Ascending aorta (tissue), 2 donors: ENCODE measurements around the gene CDRT4. TPM values are rescaled to one million over a fixed set of nuclear protein-coding genes. Genes with fewer than 3 reads are reported as not detected.

Experiments
- DNase-seq, 2 donors: peaks; one replicate each; pipeline ENCODE4 v3.0.0-alpha.2; 2019; ENCODE audit warnings: low spot score in 2 of 2
- H3K27ac ChIP-seq, 2 donors: fragments of 200-600 bp; sonication (generic); one replicate each; pipeline ENCODE4 v1.5.1; 2016 to 2017; ENCODE audit warnings: mild to moderate bottlenecking in 1 of 2
- H3K27me3 ChIP-seq: fragments of 200-600 bp; sonication (generic); one replicate; pipeline ENCODE4 v1.5.1; 2017
- H3K36me3 ChIP-seq, 2 donors: fragments of 200-600 bp; sonication (generic); one replicate each; pipeline ENCODE4 v1.5.1; 2016
- H3K4me1 ChIP-seq, 2 donors: fragments of 200-600 bp; sonication (generic); one replicate each; pipeline ENCODE4 v1.5.1; 2016 to 2017; ENCODE audit warnings: mild to moderate bottlenecking in 1 of 2
- H3K4me3 ChIP-seq, 2 donors: fragments of 200-600 bp; sonication (generic); one replicate each; pipeline ENCODE4 v1.5.1; 2016 to 2017; ENCODE audit warnings: mild to moderate bottlenecking in 1 of 2
- H3K9me3 ChIP-seq, 2 donors: fragments of 200-600 bp; sonication (generic); one replicate each; pipeline ENCODE4 v1.5.1; 2016
- CTCF ChIP-seq, 3 experiments: fragments of 200-600 bp in 2 of 3; fragments of 450-650 bp in 1 of 3; sonication (generic) in 2 of 3; IDR thresholded peaks; one replicate each; pipeline ENCODE4 v1.5.1; 2016 to 2019; ENCODE audit warnings: antibody characterized with exemption in 3 of 3, mild to moderate bottlenecking in 1 of 3, moderate library complexity in 1 of 3
- intact Hi-C: fragments of 100-400 bp; cut with DNase I; formaldehyde crosslinking; loops from one replicate; pipeline ENCODE4 v1.15.1; 2023
- total RNA-seq: library from RNA; depleted of rRNA; stranded (reverse); fragments of >200 nt; gene quantifications from one replicate; pipeline ENCODE4 v1.1.0, GENCODE V29; 2016

Gene CDRT4
- 3.7 TPM for total RNA-seq

DNA sequence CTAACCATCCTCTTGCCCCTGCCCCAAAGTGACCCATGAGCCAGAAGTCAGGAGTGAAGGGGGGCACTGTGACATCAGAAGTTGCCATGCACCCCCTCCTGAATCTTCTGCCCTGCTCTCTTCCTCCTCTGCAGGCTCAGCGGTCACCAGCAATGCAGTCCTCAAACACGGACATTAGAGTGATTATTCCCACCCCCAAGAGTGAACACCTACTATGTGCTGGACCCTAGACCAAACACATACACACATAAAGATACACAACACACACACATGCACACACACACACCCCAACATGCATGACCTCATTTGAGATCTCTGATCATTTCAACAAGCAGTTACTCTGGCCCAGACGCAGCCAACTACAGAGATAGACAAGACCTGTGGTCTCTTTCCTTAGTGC, at the start of gene CDRT4:
Gene CDRT4 (minus strand): TSS at position 30 of the 400 bp plus-strand sequence. CDS start 27,383 bp downstream, outside the sequence.
- Histone ChIP-seq H3K27ac (peak within 1 kb of the TSS in 1 of 2 donors; percentile 18), H3K36me3 (no peaks in the 10 kb centered on the region), H3K4me1 (peaks cover 4 to 27% of the 10 kb centered on the region in 2 donors), H3K4me3 (no peak within 1 kb of the TSS), H3K27me3 (no peaks in the 10 kb centered on the region), H3K9me3 (no peaks in the 10 kb centered on the region)
- DNase-seq = no peak
- intact Hi-C loops = no loop called here
- TF ChIP-seq CTCF (IDR thresholded peaks at IDR 0.05) = no peak

DNA sequence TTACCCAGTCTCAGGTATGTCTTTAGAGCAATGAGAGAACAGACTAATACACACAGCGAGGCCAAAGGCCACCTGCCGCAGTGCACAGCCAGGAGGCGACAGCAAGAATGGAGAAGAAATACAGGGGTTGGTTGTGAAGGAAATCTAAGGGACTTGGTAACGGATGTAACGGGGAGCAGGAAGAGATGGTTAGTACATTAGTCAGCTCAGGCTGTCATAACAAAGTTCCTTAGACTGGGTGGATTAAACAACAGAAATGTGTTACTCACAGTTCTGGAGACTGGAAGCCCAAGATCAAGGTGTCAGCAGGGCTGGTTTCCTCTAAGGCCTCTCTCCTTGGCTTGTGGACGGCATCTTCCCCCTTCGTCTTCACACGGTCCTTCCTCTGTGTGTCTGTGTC, 48.7 kb upstream of the CDRT4 start:
- Histone ChIP-seq H3K4me1 (peaks cover 2 to 23% of the 10 kb centered on the region in 2 donors), H3K36me3 (peaks cover 0 to 3% of the 10 kb centered on the region in 2 donors), H3K9me3 (peaks cover 0 to 2% of the 10 kb centered on the region in 2 donors), H3K27ac (no peak overlapping the region), H3K4me3 (no peak overlapping the region), H3K27me3 (no peaks in the 10 kb centered on the region)
- intact Hi-C loops = no loop called here
- TF ChIP-seq CTCF (IDR thresholded peaks at IDR 0.05) = no peak
- DNase-seq = no peak

DNA sequence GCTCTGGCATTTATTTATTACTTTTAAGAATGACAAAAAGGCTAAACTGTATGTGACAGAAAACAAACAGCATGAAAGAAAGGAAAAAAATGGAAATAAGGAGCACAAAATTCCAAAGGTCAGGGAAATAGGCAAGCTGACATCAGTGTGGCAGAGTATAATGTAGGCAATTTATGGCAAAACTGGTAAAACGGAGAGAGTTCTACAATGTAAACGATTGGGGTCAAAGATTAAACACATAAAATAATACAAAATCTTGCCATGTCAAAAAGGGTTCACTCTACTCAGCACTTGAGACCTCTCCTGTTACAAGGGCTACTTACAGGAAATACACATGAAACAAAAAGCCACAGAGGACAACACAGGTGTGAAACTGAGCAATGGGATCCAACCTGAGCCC, 47.0 kb upstream of the CDRT4 start:
- intact Hi-C loops = no loop called here
- H3K4me1 ChIP-seq = peaks cover 7 to 33% of the 10 kb centered on the region in 2 donors
- H3K27ac ChIP-seq = peak overlapping the region; percentile 90 to 94
- no peak for TF ChIP-seq CTCF (IDR thresholded peaks at IDR 0.05)
- H3K9me3 ChIP-seq = no peaks in the 10 kb centered on the region
- no peak for DNase-seq
- no peaks in the 10 kb centered on the region for H3K27me3 ChIP-seq
- no peak overlapping the region for H3K4me3 ChIP-seq
- H3K36me3 ChIP-seq = peaks cover 0 to 3% of the 10 kb centered on the region in 2 donors

DNA sequence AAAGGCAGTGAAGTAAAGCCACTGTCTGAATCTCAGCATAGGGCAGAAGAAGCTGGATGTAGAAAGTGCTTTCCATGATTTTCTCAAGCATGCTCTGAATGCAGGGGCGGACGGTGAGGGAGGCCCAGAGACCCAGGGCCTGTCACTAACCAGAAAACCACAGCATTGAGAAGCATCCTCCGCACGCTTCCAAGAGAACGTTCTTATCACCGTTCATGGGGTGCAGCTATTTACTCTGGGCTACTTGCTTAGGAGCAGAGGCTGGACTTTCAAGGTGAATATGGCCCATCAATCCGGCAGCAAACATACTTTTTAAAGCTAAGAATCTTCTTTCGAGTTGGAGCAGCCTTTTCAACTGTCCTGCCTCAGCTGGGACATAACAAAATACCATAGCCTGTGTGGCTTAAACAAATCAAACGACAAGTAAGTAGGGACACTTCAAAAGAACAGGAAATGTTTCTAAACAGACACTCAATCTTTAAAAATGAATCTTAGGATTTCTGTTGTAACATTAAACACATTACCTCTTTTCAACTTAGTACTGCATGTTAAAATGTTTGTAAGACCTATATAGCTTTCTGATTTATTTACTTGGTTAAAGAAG, 46.5 kb upstream of the CDRT4 start:
- TF ChIP-seq CTCF (IDR thresholded peaks at IDR 0.05) = no peak
- DNase-seq = no peak
- Histone ChIP-seq H3K27ac (peak overlapping the region; percentile 90 to 94), H3K9me3 (no peaks in the 10 kb centered on the region), H3K4me3 (peak overlapping the region in 1 of 2 donors; percentile 39), H3K36me3 (peaks cover 0 to 3% of the 10 kb centered on the region in 2 donors), H3K4me1 (peaks cover 7 to 38% of the 10 kb centered on the region in 2 donors), H3K27me3 (no peaks in the 10 kb centered on the region)
- intact Hi-C loops = no loop called here

DNA sequence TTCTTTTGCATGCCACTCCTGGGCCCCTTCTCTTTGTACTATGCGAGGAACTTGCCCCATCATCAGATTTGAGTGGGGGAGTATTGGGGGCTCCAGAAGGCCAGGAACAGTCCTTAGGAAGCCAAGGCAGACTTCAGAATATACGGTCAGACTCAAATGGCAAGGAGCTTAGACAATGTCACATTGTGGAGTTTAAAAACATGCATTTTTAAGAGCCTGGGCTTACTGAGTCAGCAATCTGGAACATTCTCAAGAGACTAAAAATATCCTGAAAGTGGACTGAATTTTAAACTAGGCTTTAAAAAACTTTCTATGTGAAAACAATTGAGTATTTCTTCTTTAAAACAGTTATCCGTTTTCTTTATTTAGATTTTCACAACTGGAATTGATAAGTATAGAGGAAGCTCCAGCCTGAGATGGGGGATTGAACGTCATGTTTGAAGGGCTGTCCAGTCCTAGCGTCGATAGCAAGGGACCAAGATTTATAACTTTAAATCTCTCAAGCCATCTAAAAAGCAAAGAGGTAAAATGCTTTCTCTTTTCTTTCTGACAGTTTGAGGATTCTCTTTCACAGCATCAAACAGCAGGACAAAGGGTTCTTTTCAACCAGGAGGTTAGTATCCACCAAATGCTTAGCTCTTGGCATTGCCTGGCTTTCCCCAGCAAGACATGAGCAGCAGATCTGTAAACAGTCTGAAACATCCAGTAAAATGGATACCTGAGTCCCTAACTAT, 45.8 kb upstream of the CDRT4 start:
- H3K27me3 ChIP-seq = no peaks in the 10 kb centered on the region
- H3K9me3 ChIP-seq = no peaks in the 10 kb centered on the region
- TF ChIP-seq CTCF (IDR thresholded peaks at IDR 0.05) = no peak
- H3K27ac ChIP-seq = peak overlapping the region; percentile 90 to 94
- intact Hi-C loops = no loop called here
- peaks cover 0 to 3% of the 10 kb centered on the region in 2 donors for H3K36me3 ChIP-seq
- H3K4me3 ChIP-seq = peak overlapping the region in 1 of 2 donors; percentile 39
- H3K4me1 ChIP-seq = peaks cover 10 to 44% of the 10 kb centered on the region in 2 donors
- DNase-seq = no peak
